Skeletal muscle cell (primary cell): ENCODE results near the gene SLC35F5.
"Not testable (repeated sequence)": the region's sequence is repeated elsewhere in the genome, so short reads cannot be mapped to it uniquely, and the experiment has no call there.

ENCODE experiments used
- DNase-seq: peaks from one replicate; pipeline ENCODE4 v3.0.0-alpha.2; 2010; ENCODE audit warnings: low read depth
- H3K4me3 ChIP-seq: 2 replicates; pipeline ENCODE4 v1.5.1; 2011; ENCODE audit warnings: low read depth, mild to moderate bottlenecking, control low read depth, low read length, moderate library complexity

SLC35F5 gene

GRCh38 chr2:113756355-113757137 lies at the start of gene SLC35F5:
Gene SLC35F5, minus strand, starts transcription at chr2:113756642. Its CDS starts 233 bp downstream, at chr2:113756409.
- peak; percentile 69 for DNase-seq
- peak within 1 kb of the TSS; percentile 94 for H3K4me3 ChIP-seq

GRCh38 chr2:113799375-113799774 lies 42.9 kb upstream of the SLC35F5 start:
- DNase-seq = no peak
- no peak overlapping the region for H3K4me3 ChIP-seq

GRCh38 chr2:113797237-113797636 lies 40.8 kb upstream of the SLC35F5 start:
- no peak for DNase-seq
- no peak overlapping the region for H3K4me3 ChIP-seq

GRCh38 chr2:113796592-113797175 lies 40.2 kb upstream of the SLC35F5 start:
- DNase-seq = no peak
- H3K4me3 ChIP-seq = no peak overlapping the region

GRCh38 chr2:113795405-113795920 lies 39.0 kb upstream of the SLC35F5 start:
- DNase-seq = no peak
- H3K4me3 ChIP-seq = no peak overlapping the region

- H3K4me3 ChIP-seq = no peak overlapping the region
Observed at GRCh38 chr2:113791697-113792590, 35.5 kb upstream of the SLC35F5 start.

GRCh38 chr2:113784823-113785744 lies 28.6 kb upstream of the SLC35F5 start:
- DNase-seq = no peak
- H3K4me3 ChIP-seq = no peak overlapping the region

More at GRCh38 chr2:113791697-113792590, 35.5 kb upstream of the SLC35F5 start:
- DNase-seq = no peak

GRCh38 chr2:113780472-113780871 lies 24.0 kb upstream of the SLC35F5 start:
- H3K4me3 ChIP-seq = no peak overlapping the region
- no peak for DNase-seq

- DNase-seq = no peak
- H3K4me3 ChIP-seq = no peak overlapping the region
Observed at GRCh38 chr2:113777371-113777770, 20.9 kb upstream of the SLC35F5 start.

GRCh38 chr2:113776949-113777348 lies 20.5 kb upstream of the SLC35F5 start:
- DNase-seq = no peak
- no peak overlapping the region for H3K4me3 ChIP-seq

GRCh38 chr2:113774616-113775015 lies 18.2 kb upstream of the SLC35F5 start:
- H3K4me3 ChIP-seq, DNase-seq: not testable (repeated sequence)

GRCh38 chr2:113770929-113771328 lies 14.5 kb upstream of the SLC35F5 start:
- H3K4me3 ChIP-seq = no peak overlapping the region
- no peak for DNase-seq

- no peak for DNase-seq
- H3K4me3 ChIP-seq = no peak overlapping the region
Observed at GRCh38 chr2:113769555-113769954, 13.1 kb upstream of the SLC35F5 start.

- no peak for DNase-seq
- no peak overlapping the region for H3K4me3 ChIP-seq
Observed at GRCh38 chr2:113768770-113769169, 12.3 kb upstream of the SLC35F5 start.

GRCh38 chr2:113767811-113768460 lies 11.5 kb upstream of the SLC35F5 start:
- DNase-seq = no peak
- no peak overlapping the region for H3K4me3 ChIP-seq

- H3K4me3 ChIP-seq = no peak overlapping the region
- DNase-seq = no peak
Observed at GRCh38 chr2:113765276-113765675, 8.8 kb upstream of the SLC35F5 start.

GRCh38 chr2:113762377-113763118 lies 6.1 kb upstream of the SLC35F5 start:
- H3K4me3 ChIP-seq = no peak overlapping the region
- DNase-seq = peak; percentile 67

- no peak for DNase-seq
- H3K4me3 ChIP-seq = no peak overlapping the region
Observed at GRCh38 chr2:113760400-113760799, 4.0 kb upstream of the SLC35F5 start.
